Muscle of arm (tissue), 12 donors: Measurements from ENCODE around the gene HCK. TPM values are rescaled to one million over a fixed set of nuclear protein-coding genes. Genes with fewer than 3 reads are reported as not detected.

Source experiments
- DNase-seq: peaks from one replicate; pipeline ENCODE4 v3.0.0-alpha.2; 2013
- polyA plus RNA-seq, 12 donors: library from polyadenylated mRNA; unstranded; fragments of 120-200 nt; gene quantifications; one replicate each; pipeline ENCODE4 v1.2.1, GENCODE V29; 2013; ENCODE audit not compliant: insufficient read length in 12 of 12

Gene HCK
- polyA plus RNA-seq, 12 donors = 2.9 to 9.2 (median 3.8) TPM; not detected in 1

DNA sequence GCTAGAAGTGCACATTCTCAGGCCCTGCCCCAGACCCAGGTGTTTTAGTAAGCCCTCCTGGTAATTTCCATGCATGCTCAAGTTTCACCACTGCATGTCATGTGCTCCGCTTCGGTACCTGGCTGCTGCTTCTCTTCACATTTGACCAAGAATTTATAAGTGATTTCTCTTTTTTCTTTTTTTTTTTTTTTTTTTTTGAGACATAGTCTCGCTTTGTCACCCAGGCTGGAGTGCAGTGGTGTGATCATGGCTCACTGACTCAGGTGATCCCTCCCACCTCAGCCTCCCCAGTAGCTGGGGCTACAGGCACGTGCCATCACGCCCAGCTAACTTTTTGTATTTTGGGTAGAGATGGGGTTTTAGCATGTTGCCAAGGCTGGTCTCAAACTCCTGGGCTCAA lies 73.5 kb downstream of the HCK start:
- no peak for DNase-seq

DNA sequence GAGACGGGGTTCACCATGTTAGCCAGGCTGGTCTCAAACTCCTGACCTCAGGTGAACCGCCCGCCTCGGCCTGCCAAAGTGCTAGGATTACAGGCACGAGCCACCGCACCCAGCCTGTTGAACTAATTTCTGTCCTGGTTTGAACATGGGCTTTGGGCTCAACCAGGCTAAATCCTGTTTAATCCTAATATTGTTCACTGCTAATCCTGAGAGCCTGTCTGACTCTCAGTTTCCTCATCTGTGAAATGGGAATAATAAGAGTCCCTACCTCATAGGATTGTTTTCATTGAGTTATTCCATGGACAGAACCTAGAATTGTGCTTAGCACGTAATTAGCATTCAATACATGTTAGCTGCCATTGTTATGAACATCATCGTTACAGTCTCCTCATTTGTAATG lies 74.9 kb downstream of the HCK start:
- DNase-seq = no peak

DNA sequence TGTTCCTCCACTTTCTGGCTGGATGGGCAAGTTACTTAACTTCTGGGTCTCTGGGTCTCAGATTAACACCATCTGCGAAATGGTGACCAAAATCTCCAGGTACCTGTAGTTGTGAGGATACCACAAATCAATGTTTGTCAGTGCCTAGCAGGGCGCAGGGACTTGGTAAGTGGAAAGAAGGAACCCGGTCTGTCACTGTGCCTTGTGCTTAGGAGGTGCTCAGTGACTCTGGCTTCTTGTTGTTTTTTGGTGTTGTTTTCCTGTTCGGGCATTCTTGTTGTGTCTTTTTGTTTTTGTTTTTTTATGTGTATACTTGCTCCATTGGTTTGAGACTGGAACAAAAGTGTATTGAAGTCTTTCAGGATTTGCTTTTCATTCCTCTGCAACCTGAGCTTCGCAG lies 75.3 kb downstream of the HCK start:
- DNase-seq = no peak

DNA sequence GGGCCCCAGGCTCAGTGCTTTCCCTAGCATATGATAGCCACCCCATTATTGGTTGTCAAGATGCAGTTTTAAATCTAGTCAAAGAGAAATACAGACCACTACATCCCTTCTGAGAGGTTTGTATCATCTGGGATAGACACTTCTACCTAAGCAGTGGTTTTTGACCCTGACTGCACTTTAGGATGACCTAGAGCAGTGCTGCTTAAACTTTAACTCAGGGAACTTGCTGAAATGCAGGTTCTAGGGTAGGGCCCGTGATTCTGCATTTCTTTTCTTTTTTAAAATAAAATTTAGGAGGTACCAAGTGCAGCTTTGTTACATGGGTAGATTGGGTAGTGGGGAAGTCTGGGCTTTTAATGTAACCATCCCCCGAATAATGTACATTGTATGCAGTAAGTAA lies 76.1 kb downstream of the HCK start:
- no peak for DNase-seq

DNA sequence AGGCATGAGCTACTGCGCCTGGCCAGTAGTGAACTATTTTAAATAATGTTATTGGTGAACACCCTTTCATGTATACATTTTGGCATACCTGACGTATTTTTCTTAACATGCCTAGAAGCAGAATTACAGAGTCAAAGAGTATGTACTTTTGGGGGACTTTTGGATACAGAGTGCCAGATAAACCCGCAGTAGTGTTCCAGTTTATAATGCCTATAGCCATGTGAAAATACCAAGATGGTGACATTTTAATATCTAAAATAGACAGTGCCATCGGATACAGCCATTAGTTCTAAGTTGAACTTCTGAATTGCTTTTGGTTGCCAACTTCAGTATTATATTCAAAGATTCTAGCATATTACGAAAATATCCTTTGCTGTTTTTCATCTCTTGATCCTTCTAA lies 77.8 kb downstream of the HCK start:
- no peak for DNase-seq

DNA sequence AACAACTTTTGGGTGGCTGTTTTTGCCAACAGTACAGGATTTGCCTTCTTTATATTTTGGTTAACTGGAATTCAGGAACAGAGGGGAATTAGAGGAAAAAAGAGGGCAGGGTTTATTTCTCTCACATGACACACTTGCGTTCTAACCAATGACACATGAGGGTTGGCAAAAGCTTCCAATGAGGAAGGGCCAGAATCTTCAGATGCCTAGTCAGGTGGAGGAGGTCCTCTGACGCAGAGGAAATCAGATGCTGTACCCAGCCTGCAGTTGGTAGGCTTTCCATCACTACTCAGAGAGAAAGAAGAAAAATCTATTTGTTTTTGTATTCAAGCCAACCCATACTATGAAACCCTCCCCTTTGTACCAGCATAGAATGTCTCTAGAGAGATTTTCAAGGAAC lies 78.3 kb downstream of the HCK start:
- DNase-seq = no peak

DNA sequence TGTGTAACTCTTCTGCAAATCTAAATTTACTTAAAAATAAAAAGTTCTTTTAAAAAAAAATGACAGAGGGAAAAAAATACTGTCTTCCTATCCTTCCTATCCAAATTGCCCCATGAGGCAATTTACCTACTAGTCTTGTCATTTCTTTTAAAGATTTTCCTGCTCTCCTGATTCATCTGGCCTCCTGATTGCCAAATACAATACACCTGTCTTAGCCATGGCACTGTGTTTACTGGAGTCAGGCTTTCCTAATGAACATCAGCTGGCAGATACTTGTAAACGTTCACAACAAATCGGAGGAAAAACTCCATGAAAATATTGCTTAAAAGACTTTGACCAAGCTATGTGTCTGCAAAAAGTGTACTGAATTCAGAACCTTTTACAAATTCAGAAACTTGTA lies 78.9 kb downstream of the HCK start:
- no peak for DNase-seq

DNA sequence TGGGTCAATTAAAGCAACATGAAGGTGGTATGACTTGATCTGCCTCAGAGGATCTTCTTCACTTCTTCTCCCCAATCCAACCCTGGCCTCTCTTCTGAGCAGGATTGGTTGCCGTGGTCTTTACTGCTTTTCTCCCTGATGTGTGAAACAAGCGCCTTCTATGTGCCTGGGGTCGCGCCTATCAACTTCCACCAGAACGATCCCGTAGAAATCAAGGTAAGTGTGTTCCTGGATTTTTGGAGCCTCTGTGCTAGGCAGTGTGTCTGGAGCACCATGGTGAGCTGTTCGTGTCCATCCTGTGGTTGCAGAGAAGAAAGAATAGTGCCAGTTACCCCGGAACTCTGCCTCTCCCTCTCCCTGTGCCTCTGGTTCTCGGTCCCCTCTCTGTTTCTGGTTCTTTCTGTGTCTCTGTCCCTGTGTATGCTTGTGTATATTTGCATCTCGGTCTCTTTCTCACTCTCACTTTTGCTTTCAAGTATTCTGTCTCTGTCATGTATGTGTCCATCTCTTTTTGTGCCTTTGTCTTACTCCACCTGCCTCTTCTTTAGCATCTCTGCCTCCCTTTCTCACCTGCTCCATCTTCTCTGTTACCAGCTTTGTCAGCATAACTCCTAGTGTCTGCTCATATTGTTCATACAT lies 81.0 kb downstream of the HCK start:
- no peak for DNase-seq

DNA sequence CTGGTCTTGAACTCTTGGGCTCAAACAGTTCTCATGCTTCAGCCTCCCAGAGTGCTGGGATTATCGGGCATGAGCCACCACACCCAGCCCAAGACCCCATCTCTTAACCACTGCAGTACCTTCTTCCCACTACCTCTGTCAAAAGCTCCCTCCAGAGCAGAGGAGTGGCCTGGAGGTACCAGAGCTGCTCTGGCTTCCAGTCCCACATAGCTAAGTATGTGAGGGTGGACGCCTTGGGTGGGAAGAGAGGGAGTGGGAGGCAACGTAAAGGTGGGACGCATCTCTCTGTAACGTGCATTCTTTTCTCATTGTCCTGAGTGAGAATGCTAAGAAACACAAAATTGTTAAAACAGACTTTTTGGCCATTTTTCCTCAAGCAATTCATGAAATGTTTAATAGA lies 82.0 kb downstream of the HCK start:
- DNase-seq = no peak

DNA sequence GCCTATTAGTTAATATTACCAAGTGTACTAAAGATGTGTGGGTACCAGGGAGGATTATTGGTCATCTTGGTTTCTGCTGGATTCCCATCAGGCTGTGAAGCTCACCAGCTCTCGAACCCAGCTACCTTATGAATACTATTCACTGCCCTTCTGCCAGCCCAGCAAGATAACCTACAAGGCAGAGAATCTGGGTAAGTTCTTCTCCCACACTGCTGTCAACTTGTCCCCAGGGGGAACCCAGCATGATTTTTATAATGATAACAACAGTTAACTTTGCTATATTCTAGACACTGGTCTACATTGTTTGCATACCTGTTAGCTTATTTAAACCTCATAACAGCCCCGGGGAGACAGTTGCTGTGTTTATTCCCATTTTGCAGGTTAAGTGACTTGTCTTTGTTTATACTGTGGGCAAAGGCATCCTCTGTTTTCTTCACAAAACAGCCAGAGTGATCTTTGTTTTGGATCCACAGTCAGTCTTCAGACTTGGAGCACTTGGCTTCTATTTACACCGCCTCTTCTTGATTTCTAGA lies 84.0 kb downstream of the HCK start:
- no peak for DNase-seq

DNA sequence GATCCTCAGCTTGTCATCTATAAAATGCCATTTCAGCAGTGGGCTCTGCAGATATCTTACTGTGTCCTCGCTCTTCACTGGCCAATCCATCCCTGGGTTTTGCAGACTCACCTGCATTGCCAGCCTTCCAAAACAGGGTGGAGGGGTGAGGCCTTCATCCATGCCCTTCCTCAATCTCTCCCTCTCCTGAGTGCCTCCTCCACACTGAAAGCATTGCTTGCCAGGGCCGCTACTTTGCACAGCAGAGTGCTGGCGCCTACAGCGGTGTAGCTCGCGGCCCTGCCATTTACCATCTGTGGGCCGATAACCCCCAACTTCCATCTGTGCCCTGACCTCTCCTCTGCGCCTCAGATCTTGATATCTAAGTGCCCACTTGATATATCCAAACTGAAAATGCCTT lies 86.9 kb downstream of the HCK start:
- no peak for DNase-seq

DNA sequence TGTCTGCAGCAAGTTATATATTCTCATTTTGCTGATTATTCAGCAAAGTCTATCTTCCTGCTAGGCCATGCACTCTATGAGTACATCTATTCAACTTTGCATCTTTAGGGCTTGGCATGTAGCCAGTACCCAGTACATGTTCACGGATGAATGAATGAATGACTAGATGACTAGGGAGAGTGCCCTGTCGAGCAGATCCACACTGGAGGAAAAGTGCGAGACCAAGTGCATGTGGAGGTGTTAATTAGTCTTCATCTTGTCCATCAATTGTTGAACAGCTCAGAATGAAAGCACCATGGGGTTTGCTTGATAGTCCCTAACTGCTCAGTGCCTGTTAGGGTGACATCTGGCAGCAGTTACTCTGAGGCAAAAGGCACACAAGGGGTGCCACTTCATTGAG lies 87.9 kb downstream of the HCK start:
- no peak for DNase-seq

DNA sequence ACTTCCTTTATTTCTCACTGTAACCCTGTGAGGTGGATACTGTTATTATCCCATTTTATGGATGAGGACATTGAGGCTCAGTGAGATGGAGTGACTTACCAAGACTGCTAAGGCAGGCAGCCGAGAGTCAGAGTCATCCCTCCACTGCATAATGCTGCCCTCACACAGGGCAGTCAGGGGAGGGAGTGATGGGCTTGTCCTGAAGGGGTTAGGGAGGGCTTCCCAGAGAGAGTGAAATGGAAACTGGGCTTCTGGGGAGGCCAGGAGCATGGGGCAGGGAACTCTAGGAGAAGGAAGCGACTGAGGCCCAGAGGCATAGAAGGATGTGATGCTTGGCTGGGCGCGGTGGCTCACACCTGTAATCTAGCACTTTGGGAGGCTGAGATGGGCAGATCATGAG lies 88.6 kb downstream of the HCK start:
- DNase-seq = no peak

DNA sequence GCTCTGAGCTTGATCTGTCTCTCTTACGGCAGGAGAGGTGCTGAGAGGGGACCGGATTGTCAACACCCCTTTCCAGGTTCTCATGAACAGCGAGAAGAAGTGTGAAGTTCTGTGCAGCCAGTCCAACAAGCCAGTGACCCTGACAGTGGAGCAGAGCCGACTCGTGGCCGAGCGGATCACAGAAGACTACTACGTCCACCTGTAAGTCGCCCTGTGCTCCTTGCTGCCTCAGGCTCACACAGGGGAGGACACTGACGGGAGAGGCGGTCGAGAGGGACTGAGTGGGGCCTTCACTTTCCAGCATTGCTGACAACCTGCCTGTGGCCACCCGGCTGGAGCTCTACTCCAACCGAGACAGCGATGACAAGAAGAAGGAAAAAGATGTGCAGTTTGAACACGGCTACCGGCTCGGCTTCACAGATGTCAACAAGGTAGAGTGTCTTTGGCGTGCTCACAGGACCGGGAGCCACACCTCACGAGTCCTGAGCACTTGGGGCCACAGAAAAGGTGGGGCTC lies 89.5 kb downstream of the HCK start:
- DNase-seq = no peak

DNA sequence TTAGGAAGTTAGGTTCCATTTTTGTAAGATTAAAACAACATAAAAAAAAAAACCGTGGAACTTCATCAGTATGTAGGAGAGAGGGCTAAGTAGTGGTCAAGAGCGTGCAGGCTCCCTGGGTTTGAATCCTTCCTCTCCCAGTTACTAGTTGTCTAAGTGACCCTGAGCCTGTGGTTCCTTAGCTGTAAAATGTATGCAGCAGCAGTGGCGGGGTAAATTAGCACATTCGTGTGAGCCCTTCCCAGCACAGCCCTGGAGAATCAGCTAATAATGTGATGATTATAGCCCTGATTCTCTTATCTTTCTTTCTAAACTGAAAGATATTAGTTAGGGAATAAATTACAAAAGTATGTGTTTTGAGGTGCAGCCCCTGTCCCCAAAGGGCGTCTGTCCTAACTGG lies 90.0 kb downstream of the HCK start:
- DNase-seq = no peak

DNA sequence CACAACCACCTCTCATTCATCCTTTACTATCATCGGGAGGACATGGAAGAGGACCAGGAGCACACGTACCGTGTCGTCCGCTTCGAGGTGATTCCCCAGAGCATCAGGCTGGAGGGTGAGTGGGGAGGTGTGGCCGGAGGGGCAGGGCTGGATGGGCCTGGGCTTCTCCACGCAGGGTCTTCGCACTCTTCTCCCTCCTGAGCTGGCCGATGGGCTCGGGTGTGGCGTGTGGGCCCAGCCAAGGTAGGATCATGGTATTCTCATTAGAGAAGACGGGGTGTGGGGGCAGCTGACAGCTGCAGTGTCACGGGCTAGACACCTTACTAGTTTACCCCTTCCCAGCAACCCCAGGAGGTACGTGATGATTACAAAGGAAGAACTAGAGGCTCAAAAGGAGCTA lies 90.9 kb downstream of the HCK start:
- DNase-seq = no peak

DNA sequence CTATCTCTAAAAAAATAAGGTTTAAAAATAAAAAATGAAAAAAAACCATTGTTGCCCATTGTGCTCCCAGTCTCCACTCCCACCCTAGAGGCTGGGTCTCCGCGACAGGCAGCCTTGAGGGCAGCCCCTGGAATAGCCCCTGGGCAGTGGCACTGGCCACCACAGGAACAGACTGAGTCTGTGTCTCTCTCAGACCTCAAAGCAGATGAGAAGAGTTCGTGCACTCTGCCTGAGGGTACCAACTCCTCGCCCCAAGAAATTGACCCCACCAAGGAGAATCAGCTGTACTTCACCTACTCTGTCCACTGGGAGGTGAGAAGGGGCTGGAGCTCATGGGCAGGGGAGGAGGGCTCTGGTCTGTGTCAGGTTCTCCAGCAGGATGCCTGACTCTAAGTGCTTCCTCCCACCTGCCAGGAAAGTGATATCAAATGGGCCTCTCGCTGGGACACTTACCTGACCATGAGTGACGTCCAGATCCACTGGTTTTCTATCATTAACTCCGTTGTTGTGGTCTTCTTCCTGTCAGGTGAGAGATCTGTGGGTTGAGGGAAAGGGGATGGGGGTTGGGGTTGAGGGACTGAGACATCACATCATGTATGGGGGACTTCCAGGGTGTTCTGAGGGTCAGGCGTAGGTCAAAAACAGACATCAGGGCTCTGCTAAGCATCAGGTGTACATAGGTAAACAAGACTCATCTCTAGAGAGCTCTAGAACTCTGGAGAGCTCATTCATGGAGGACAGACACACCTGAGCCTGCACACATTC lies 93.0 kb downstream of the HCK start:
- DNase-seq = no peak

DNA sequence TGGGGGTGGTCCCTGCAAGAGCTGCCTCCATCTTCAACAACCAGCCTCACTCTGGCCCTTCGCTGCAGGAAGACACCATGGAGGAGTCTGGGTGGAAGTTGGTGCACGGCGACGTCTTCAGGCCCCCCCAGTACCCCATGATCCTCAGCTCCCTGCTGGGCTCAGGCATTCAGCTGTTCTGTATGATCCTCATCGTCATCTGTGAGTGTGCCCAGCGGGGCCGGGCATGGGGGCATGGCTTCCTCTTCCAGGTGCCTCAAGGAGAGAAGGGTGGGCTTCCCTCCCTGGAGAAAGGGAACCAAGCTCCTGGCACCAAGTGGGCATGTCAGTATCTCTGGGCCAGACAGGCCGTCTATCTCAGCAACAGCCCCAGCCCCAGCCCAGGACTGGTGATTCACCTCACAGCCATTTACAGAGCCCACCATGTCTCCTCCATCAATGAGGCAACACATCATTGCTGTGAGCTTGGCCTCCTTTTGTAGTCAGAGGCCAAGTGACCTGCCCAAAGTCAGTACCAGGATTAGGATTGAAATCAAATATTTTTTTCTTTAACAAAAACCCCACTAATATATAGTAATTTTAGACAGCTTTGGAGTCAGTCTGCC lies 97.6 kb downstream of the HCK start:
- DNase-seq = no peak

DNA sequence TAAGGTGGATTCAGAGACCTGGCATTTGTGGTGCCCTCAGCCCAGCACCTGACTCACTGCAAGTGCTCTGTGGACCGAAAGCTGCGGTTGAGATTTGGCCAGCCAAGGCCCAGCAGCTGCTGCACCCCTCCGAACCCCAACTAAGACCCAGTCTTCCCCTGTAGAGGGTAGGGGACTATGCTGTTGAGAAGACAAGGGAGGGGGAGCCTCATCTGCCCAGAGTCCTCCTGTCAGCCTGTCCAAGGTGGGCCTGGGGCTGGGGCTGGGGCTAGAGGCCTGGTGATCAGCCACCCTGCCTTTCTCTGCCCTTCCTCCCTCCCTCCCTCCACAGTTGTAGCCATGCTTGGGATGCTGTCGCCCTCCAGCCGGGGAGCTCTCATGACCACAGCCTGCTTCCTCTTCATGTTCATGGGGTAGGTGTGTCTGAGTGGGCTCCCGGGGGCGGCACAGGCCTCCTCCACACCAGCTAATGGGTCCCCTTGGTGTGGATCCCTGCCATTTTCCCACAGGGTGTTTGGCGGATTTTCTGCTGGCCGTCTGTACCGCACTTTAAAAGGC lies 98.3 kb downstream of the HCK start:
- DNase-seq = no peak
